Panc1 (cell line): ENCODE data around the gene PDE11A. TPM values are rescaled to one million over a fixed set of nuclear protein-coding genes. Genes with fewer than 3 reads are reported as not detected.

Experiments
- ATAC-seq: fragments of 200-7000 bp; cut with Tn5 transposase; 2 replicates; pipeline ENCODE4 v1.9.1; 2020; ENCODE audit warnings: mild to moderate bottlenecking, moderate library complexity
- BruUV-seq: library from RNA; stranded (reverse); fragments of 400-500 nt; replicated peaks from 2 replicates; lab custom pipeline; 2021; lab: Mats Ljungman, UMichigan
- CTCF ChIA-PET: fragments of 300-600 bp; sonication (Branson Sonifier 250); formaldehyde crosslinking; loops from one replicate; lab custom pipeline; 2022; ENCODE audit warnings: antibody characterized with exemption; lab: Charles Lee
- POLR2A ChIA-PET: fragments of 300-600 bp; sonication (Branson Sonifier 250); formaldehyde crosslinking; loops from one replicate; lab custom pipeline; 2022; ENCODE audit warnings: antibody characterized with exemption; lab: Charles Lee
- DNase-seq: peaks from one replicate; pipeline ENCODE4 v3.0.0-alpha.2; 2010; ENCODE audit warnings: low read depth, low spot score
- H3K27ac ChIP-seq: 2 replicates; pipeline ENCODE4 v1.5.1; 2011; ENCODE audit warnings: mild to moderate bottlenecking, low read length, inconsistent platforms
- H3K27me3 ChIP-seq: fragments of 200-500 bp; sonication (Bioruptor generic); 2 replicates; pipeline ENCODE4 v1.6.0; 2014; ENCODE audit warnings: low read length, inconsistent platforms; ENCODE audit not compliant: control insufficient read depth, insufficient read depth
- H3K36me3 ChIP-seq: fragments of 200-500 bp; sonication (Bioruptor generic); 2 replicates; pipeline ENCODE4 v1.5.1; 2014; ENCODE audit warnings: inconsistent platforms, mild to moderate bottlenecking, low read length, moderate library complexity; ENCODE audit not compliant: control insufficient read depth, insufficient read depth
- H3K4me1 ChIP-seq: 2 replicates; pipeline ENCODE4 v1.5.1; 2011; ENCODE audit warnings: inconsistent platforms, mild to moderate bottlenecking, low read length, moderate library complexity; ENCODE audit not compliant: control insufficient read depth, insufficient read depth
- H3K4me3 ChIP-seq, 2 experiments: 2 replicates each; pipeline ENCODE4 v1.5.1; 2011 to 2012; ENCODE audit warnings: low read depth in 2 of 2, low read length in 2 of 2, mild to moderate bottlenecking in 2 of 2, inconsistent platforms in 1 of 2, moderate library complexity in 1 of 2
- H3K9me3 ChIP-seq: fragments of 200-500 bp; sonication (Bioruptor generic); 2 replicates; pipeline ENCODE4 v1.5.1; 2014; ENCODE audit warnings: low read depth, mild to moderate bottlenecking, inconsistent platforms, low read length, moderate library complexity; ENCODE audit not compliant: control insufficient read depth, insufficient read depth
- POLR2AphosphoS5 ChIP-seq: IDR thresholded peaks from 2 replicates; pipeline ENCODE4 v1.6.1; 2012; ENCODE audit warnings: mild to moderate bottlenecking, low read depth, low read length, moderate library complexity
- SIN3A ChIP-seq: IDR thresholded peaks from 2 replicates; pipeline ENCODE4 v1.6.1; 2012; ENCODE audit warnings: low read depth, mild to moderate bottlenecking, low read length, moderate library complexity, borderline replicate concordance; ENCODE audit not compliant: insufficient read depth
- TCF7L2 ChIP-seq: IDR thresholded peaks from 2 replicates; pipeline ENCODE4 v1.6.1; 2011; ENCODE audit warnings: mild to moderate bottlenecking, low read depth, low read length, inconsistent platforms
- in situ Hi-C: cut with HindIII; loops from 2 replicates; pipeline ENCODE4 v1.10.0; 2016; ENCODE audit warnings: low sequenced_read_pairs, low pct_unique_long_range_greater_than_20kb
- intact Hi-C: fragments of 100-400 bp; cut with micrococcal nuclease; formaldehyde crosslinking; loops from one replicate; pipeline ENCODE4 v1.10.0; 2022; ENCODE audit not compliant: unreplicated experiment
- total RNA-seq: library from RNA; stranded (reverse); gene quantifications from one replicate; pipeline ENCODE4 v1.2.1, GENCODE V29; 2021; ENCODE audit not compliant: unreplicated experiment
- TF ChIP-seq, protein P1 (sequence below), 2 experiments: IDR thresholded peaks; 2 replicates each; pipeline ENCODE4 v1.6.1; 2011 to 2012; ENCODE audit warnings: low read depth in 2 of 2, control low read depth in 1 of 2, low read length in 1 of 2, mild to moderate bottlenecking in 1 of 2, moderate library complexity in 1 of 2; ENCODE audit not compliant: insufficient read depth in 1 of 2
- TF ChIP-seq, protein P2 (sequence below): fragments of 450-650 bp; IDR thresholded peaks from 2 replicates; pipeline ENCODE4 v1.5.1; 2017; ENCODE audit warnings: mild to moderate bottlenecking

PDE11A gene
- total RNA-seq, 1 experiment from 2014 or later, result not detected

DNA sequence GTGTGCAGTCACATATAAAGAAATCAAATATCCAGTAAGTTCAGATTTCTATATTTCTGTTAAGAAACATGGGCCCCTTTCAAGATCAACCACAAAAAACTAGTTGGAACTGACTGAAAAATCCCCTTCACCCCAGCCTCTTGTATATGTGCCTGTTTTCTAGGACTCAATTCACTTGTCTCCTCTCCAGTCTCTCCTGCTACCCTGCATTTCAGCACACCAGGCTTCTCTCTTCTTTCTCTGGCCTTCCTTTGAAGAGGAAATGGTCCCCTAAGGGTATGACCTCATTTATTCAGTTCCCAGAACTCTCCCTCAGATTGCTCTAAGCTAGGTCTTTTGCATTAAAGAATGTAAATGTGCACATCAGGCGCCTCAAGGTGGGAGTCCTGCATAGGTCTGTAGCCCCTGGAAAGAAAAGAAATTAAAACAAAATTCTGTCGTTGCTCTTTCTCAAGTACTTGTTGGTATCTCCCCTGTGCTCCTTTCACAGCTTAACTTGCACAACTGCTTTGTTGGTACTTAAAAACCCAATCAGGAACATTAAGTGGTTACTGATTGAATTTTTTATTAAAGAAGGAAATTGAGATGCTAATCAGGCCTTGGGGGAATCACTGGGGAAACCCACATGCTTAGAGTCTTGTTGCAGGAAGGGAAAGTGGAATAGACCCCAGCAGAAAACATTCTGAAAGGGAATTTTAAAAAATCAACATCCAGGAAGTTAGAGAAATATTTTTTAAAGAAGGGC is 401.6 kb downstream of the PDE11A start:
- in situ Hi-C loops, result no loop called here

DNA sequence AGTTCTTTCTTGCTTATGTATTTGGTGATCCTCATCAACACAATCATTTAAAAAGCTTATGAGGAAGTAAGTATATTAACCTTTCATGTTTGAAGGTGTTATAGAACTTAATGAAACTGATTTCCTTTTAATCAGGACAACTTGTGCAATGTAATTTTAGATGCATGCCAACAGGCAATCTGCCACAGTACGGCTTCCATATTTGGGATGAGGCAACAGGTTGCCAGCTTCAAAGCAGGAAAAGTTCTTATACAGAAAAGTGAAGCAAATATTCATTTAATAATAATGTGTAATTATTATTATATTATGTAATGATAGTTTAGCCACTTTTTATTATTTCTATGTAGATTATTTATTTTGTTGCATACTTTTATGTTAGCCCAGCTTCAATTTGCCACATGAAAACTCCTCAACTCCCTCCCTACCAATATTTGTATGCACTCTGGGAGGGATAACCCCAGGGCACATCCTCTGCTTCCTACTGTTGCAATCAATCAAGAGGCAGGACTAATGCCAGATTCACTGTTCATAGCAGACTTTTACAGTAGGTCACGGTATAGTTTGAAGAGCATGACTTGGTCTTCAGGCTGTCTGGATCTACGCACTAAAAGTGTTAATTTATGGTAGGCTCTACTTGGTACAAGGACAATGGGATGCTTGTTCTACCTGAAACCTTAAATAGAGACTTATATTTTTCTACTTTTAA is 402.8 kb downstream of the PDE11A start:
- no peak overlapping the region for H3K27ac ChIP-seq
- ATAC-seq (no peak), DNase-seq (no peak)
- CTCF ChIA-PET, result no interaction called here
- no peak overlapping the region for H3K4me3 ChIP-seq
- no peaks in the 10 kb centered on the region for H3K4me1 ChIP-seq
- H3K9me3 ChIP-seq, result no peaks in the 10 kb centered on the region
- intact Hi-C loops, result no loop called here
- H3K27me3 ChIP-seq, result peaks cover 2% of the 10 kb centered on the region; the same call in 1 of the 2 replicates
- H3K36me3 ChIP-seq, result no peaks in the 10 kb centered on the region
- in situ Hi-C loops, result no loop called here
- TF ChIP-seq TCF7L2 (no peak), SIN3A (no peak)
- TF ChIP-seq, protein P1, sequence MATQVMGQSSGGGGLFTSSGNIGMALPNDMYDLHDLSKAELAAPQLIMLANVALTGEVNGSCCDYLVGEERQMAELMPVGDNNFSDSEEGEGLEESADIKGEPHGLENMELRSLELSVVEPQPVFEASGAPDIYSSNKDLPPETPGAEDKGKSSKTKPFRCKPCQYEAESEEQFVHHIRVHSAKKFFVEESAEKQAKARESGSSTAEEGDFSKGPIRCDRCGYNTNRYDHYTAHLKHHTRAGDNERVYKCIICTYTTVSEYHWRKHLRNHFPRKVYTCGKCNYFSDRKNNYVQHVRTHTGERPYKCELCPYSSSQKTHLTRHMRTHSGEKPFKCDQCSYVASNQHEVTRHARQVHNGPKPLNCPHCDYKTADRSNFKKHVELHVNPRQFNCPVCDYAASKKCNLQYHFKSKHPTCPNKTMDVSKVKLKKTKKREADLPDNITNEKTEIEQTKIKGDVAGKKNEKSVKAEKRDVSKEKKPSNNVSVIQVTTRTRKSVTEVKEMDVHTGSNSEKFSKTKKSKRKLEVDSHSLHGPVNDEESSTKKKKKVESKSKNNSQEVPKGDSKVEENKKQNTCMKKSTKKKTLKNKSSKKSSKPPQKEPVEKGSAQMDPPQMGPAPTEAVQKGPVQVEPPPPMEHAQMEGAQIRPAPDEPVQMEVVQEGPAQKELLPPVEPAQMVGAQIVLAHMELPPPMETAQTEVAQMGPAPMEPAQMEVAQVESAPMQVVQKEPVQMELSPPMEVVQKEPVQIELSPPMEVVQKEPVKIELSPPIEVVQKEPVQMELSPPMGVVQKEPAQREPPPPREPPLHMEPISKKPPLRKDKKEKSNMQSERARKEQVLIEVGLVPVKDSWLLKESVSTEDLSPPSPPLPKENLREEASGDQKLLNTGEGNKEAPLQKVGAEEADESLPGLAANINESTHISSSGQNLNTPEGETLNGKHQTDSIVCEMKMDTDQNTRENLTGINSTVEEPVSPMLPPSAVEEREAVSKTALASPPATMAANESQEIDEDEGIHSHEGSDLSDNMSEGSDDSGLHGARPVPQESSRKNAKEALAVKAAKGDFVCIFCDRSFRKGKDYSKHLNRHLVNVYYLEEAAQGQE (IDR thresholded peaks at IDR 0.05; ENCODE audit: insufficient read depth in 1 of 2, low read depth in 2 of 2, low read length in 1 of 2), result no peak
- TF ChIP-seq, protein P2, sequence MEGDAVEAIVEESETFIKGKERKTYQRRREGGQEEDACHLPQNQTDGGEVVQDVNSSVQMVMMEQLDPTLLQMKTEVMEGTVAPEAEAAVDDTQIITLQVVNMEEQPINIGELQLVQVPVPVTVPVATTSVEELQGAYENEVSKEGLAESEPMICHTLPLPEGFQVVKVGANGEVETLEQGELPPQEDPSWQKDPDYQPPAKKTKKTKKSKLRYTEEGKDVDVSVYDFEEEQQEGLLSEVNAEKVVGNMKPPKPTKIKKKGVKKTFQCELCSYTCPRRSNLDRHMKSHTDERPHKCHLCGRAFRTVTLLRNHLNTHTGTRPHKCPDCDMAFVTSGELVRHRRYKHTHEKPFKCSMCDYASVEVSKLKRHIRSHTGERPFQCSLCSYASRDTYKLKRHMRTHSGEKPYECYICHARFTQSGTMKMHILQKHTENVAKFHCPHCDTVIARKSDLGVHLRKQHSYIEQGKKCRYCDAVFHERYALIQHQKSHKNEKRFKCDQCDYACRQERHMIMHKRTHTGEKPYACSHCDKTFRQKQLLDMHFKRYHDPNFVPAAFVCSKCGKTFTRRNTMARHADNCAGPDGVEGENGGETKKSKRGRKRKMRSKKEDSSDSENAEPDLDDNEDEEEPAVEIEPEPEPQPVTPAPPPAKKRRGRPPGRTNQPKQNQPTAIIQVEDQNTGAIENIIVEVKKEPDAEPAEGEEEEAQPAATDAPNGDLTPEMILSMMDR, result no peak
- POLR2A ChIA-PET, result interaction anchor here (0.5 to 0.6 kb wide), 2 partner anchors 109 to 445 kb away, joined by 3 to 4 read pairs; no protein-coding TSS in a partner anchor
- BruUV-seq, result no TSS peak

More for the DNA sequence above, 401.6 kb downstream of the PDE11A start:
- intact Hi-C loops, result no loop called here
- Histone ChIP-seq H3K4me1 (no peaks in the 10 kb centered on the region), H3K4me3 (no peak overlapping the region), H3K27me3 (peaks cover 3% of the 10 kb centered on the region; the same call in 1 of the 2 replicates), H3K36me3 (no peaks in the 10 kb centered on the region), H3K9me3 (no peaks in the 10 kb centered on the region), H3K27ac (no peak overlapping the region)
- no TSS peak for BruUV-seq
- DNase-seq (no peak), ATAC-seq (no peak)
- ChIA-PET POLR2A (no interaction called here), CTCF (no interaction called here)
- TF ChIP-seq, protein P2, result no peak
- TF ChIP-seq POLR2AphosphoS5 (no peak), SIN3A (no peak), TCF7L2 (no peak)
- TF ChIP-seq, protein P1 (IDR thresholded peaks at IDR 0.05; ENCODE audit: insufficient read depth in 1 of 2, low read depth in 2 of 2, low read length in 1 of 2), result no peak
